EL (cell line): ENCODE results near the gene GHRL.
"Not testable (repeated sequence)": the region's sequence is repeated elsewhere in the genome, so short reads cannot be mapped to it uniquely, and the experiment has no call there.

Source experiments
- DNase-seq: peaks from one replicate; pipeline ENCODE4 v3.0.0-alpha.2; 2016

Gene GHRL

GRCh38 chr3:10322352-10322710 is 29.6 kb upstream of the GHRL start:
- DNase-seq, result peak; percentile 36

GRCh38 chr3:10321630-10322351 is 29.0 kb upstream of the GHRL start:
- DNase-seq, result no peak

GRCh38 chr3:10320320-10320677 is 27.6 kb upstream of the GHRL start:
- DNase-seq, result no peak

GRCh38 chr3:10319804-10320203 is 27.1 kb upstream of the GHRL start:
- no peak for DNase-seq

- DNase-seq, result no peak
Measured at GRCh38 chr3:10319251-10319650, 26.5 kb upstream of the GHRL start.

- no peak for DNase-seq
Measured at GRCh38 chr3:10317961-10318350, 25.2 kb upstream of the GHRL start.

GRCh38 chr3:10317311-10317960 is 24.7 kb upstream of the GHRL start:
- DNase-seq, result no peak

GRCh38 chr3:10315771-10316344 is 23.1 kb upstream of the GHRL start:
- no peak for DNase-seq

- no peak for DNase-seq
Measured at GRCh38 chr3:10315101-10315500, 22.4 kb upstream of the GHRL start.

- no peak for DNase-seq
Measured at GRCh38 chr3:10312861-10313260, 20.1 kb upstream of the GHRL start.

GRCh38 chr3:10312391-10312790 is 19.6 kb upstream of the GHRL start:
- no peak for DNase-seq

GRCh38 chr3:10311710-10312109 is 19.0 kb upstream of the GHRL start:
- DNase-seq, result no peak

GRCh38 chr3:10310578-10310977 is 17.8 kb upstream of the GHRL start:
- peak; percentile 30 for DNase-seq

GRCh38 chr3:10309736-10310135 is 17.0 kb upstream of the GHRL start:
- no peak for DNase-seq

- DNase-seq, result no peak
Measured at GRCh38 chr3:10308678-10309077, 15.9 kb upstream of the GHRL start.

- no peak for DNase-seq
Measured at GRCh38 chr3:10306156-10306555, 13.4 kb upstream of the GHRL start.

- DNase-seq, result no peak
Measured at GRCh38 chr3:10305331-10305902, 12.7 kb upstream of the GHRL start.

GRCh38 chr3:10304905-10305304 is 12.2 kb upstream of the GHRL start:
- no peak for DNase-seq

GRCh38 chr3:10303785-10304184 is 11.0 kb upstream of the GHRL start:
- DNase-seq, result no peak

GRCh38 chr3:10303105-10303504 is 10.4 kb upstream of the GHRL start:
- DNase-seq, result no peak

- DNase-seq, result no peak
Measured at GRCh38 chr3:10300087-10300486, 7.3 kb upstream of the GHRL start.

- no peak for DNase-seq
Measured at GRCh38 chr3:10299679-10300078, 6.9 kb upstream of the GHRL start.

- DNase-seq, result no peak
Measured at GRCh38 chr3:10299175-10299574, 6.4 kb upstream of the GHRL start.

- not testable (repeated sequence) for DNase-seq
Measured at GRCh38 chr3:10298064-10298463, 5.3 kb upstream of the GHRL start.
